HG03097 (cell line): ENCODE data around the gene PHKB.
"Not testable (repeated sequence)": the region's sequence is repeated elsewhere in the genome, so short reads cannot be mapped to it uniquely, and the experiment has no call there.

ENCODE experiments used
- ATAC-seq: cut with Tn5 transposase; IDR thresholded peaks from one replicate; pipeline ENCODE4 v1.9.1; 2021; ENCODE audit not compliant: unreplicated experiment, low FRiP score

PHKB gene

GRCh38 chr16:47499700-47500264, 38.7 kb downstream of the PHKB start:
- no peak for ATAC-seq

DNA sequence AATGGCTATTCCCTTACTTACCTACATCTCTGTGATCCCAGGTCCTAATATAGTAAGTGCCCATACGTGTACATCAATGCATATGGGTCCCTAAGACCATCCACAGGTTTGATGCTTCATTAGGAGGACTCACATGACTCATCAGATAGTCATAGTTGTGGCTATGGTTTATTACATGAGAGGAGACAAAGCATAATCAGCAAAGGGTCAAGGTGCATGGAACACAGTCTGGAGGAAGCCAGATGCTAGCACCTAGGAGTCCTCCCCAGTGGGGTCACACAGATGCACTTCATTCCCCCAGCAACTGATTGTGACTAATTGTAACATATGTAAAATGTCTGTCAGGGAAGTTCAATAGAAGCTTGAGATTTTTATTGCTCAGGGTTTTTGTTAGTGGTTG, 42.8 kb downstream of the PHKB start:
- ATAC-seq: no peak

GRCh38 chr16:47504599-47504998, 43.5 kb downstream of the PHKB start:
- no peak for ATAC-seq

GRCh38 chr16:47506800-47507199, 45.7 kb downstream of the PHKB start:
- ATAC-seq: no peak

DNA sequence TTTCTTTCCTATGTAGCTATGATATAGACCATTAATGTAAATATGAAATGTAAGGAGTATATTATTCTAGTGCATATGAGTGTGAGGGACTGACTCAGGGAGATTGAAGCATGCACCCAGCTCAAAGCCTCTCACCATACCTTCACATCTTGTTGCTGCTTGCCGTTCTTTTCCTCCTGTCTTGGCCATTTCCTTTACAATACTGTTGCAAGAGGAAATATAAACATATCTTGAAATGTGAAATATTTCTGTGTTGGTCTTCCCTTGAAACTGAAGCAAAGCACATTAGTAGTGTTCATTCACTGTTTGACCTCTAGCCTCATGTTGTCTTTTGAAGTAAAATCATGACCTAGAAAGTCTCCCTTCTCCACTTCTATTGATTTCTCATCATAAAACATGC, 46.6 kb downstream of the PHKB start:
- no peak for ATAC-seq

GRCh38 chr16:47511882-47512281, 50.8 kb downstream of the PHKB start:
- no peak for ATAC-seq

DNA sequence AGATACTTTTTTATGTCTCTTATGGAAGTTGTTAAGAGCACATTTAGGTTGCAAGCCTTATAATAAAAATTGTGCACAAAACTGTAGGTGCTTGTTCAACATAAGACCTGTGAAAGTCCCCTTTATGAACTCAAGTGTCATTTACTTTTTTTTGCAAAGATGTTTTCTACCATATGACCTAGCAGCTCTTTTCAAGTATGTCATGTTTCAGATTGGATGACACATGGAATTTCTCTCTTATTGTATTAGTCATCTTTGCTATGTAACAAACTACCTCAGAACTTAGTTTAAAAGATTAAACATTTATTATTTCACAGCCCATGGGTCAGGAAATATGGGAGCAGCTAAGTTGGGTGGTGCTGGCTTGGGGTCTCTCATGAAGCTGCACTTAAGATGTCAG, 57.9 kb downstream of the PHKB start:
- ATAC-seq: no peak

- no peak for ATAC-seq
Observed at GRCh38 chr16:47519546-47519945, 58.4 kb downstream of the PHKB start.

DNA sequence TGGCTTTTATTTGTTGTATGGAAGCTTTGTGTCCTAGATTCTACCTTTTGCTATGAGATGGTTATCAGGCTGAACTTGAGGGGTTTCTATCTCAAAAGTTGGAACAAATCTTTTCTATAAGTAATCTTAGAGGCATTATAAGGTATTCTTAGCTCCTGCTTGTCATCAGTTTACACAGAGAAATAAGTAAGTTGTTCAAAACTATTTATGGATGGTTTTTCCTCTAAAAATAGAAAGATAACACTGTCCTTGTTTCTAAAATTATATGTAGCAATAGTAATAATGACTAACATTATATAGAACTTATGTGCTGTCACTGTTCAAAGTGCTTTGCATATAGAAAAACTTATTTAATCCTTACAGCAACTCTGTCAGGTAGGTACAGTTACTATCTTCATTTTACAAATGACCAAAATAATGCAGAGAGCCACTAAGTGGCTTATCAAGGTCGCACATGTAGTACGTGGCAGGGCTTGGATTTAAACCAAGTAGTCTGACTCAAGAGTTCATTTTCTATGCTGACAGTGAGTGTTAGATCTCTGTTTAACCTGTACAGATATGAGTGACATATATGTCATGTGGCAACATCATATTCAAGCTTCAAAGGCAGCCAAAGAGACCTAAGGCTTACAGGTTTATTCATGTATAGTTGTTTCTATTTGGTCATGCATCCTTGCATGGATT, 59.0 kb downstream of the PHKB start:
- no peak for ATAC-seq

DNA sequence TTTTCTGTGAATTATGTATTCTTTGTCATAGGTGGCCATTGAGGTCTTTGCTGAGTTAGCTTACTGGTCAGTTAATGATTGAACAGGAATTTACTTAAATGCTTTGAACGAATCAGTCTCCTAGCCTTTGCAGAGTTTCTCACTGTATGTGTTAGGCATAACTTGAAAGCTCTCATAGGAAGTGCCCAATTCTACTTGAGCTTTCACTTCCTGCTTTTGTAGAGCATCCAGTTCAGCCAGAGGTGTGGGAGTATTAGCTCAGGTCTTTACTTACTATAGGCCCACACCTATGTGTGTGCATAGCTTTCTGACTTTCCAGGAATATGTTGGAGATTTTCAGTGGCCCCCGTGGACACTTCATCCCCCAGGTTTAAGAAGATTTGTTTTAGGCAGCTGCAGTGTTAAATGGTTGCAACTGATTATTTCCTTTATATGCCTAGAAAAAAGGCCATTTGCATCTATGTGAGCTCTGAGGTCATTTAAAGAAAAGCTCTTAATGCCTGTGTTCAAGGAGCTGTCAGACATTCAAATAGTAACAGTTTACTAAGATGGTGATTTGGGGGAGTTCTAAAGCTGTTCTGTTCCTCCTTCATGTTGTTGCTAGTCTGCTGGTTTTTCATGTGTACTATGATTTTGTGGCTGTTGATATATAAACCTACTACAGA, 62.3 kb downstream of the PHKB start:
- ATAC-seq: peak; percentile 99

DNA sequence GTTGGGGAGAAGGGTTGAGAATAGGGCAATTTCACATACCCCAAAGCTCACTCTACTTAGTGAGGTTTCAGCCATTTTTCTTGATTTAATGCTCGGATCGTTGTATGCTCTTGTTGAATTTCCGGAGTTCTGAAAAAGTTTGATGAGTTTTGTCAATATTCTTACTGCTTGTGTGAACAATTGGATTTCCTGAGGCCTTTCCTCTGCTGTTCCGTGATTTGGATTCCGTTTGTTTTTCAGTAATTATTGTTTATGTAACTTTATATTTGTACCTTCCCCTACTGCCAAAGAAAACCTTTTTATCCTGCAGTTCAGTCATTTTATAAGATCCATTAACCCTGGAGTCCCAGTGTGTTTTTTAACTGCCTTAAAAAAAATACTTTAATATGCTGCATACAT, 62.9 kb downstream of the PHKB start:
- no peak for ATAC-seq

GRCh38 chr16:47528431-47528830, 67.3 kb downstream of the PHKB start:
- ATAC-seq: no peak

DNA sequence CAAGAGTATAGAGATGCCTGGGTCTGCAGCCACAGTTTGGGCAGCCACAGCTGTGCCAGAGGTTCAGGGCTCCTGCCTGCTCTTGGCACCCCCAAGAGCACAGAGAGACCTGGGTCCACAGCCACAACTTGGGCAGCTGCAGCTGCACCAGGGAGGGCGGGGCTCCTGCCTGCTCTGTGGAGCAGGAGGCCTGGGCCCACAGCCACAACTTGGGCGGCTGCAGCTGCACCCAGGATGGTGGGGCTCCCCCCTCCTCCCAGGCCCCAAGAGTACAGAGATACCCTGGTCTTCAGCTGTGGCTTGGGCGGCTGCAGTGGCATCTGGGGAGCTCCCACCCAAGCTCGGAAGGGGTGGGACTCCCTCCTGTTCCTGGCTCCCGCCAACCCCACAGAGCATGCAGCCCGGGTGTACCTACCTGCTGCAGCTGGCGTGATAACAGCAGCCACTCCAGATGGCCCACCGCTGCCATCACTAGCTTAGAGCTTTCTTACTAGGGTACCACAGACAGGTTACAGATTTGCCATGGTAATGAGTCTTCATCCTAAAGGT, 72.7 kb downstream of the PHKB start:
- no peak for ATAC-seq

- ATAC-seq: no peak
Observed at GRCh38 chr16:47538472-47538871, 77.3 kb downstream of the PHKB start.

GRCh38 chr16:47539707-47540670, 78.9 kb downstream of the PHKB start:
- ATAC-seq: not testable (repeated sequence)

DNA sequence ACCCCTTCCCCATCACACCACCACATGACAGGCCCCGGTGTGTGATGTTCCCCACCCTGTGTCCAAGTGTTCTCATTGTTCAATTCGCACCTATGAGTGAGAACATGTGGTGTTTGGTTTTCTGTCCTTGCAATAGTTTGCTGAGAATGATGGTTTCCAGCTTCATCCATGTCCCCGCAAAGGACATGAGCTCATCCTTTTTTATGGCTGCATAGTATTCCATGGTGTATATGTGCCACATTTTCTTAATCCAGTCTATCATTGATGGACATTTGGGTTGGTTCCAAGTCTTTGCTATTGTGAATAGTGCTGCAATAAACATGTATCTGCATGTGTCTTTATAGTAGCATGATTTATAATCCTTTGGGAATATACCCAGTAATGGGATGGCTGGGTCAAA, 80.0 kb downstream of the PHKB start:
- ATAC-seq: not testable (repeated sequence)

DNA sequence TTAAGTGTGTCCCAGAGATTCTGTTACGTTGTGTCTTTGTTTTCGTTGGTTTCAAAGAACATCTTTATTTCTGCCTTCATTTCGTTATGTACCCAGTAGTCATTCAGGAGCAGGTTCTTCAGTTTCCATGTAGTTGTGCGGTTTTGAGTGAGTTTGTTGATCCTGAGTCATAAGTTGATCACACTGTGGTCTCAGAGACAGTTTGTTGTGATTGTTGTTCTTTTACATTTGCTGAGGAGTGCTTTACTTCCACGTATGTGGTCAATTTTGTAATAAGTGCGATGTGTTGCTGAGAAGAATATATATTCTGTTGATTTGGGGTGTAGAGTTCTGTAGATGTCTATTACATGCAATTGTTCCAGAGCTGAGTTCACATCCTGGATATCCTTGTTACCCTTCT, 83.1 kb downstream of the PHKB start:
- ATAC-seq: not testable (repeated sequence)

DNA sequence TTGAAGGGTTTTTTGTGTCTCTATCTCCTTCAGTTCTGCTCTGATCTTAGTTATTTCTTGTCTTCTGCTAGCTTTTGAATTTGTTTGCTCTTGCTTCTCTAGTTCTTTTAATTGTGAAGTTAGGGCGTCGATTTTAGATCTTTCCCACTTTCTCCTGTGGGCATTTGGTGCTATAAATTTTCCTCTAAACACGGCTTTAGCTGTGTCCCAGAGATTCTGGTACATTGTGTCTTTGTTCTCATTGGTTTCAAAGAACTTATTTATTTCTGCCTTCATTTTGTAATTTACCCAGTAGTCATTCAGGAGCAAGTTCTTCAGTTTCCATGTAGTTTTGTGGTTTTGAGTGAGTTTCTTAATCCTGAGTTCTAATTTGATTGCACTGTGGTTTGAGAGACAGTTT, 90.1 kb downstream of the PHKB start:
- ATAC-seq: not testable (repeated sequence)

GRCh38 chr16:47551767-47552166, 90.6 kb downstream of the PHKB start:
- ATAC-seq: not testable (repeated sequence)

- ATAC-seq: no peak
Observed at GRCh38 chr16:47553853-47554564, 92.9 kb downstream of the PHKB start.
